Activated CD4-positive, CD25-positive, alpha-beta regulatory T cell treated with anti-CD3 and anti-CD28 coated beads, Interleukin-2, amount 50 U/mL, for 72 hours (primary cell): ENCODE measurements around the gene ZFYVE28.

Experiments used
- DNase-seq: peaks from one replicate; pipeline ENCODE4 v3.0.0; 2021

The ZFYVE28 gene

GRCh38 chr4:2365054-2365912 lies 53.2 kb downstream of the ZFYVE28 start:
- no peak for DNase-seq

GRCh38 chr4:2364654-2365053 lies 53.8 kb downstream of the ZFYVE28 start:
- peak; percentile 74 for DNase-seq

DNA sequence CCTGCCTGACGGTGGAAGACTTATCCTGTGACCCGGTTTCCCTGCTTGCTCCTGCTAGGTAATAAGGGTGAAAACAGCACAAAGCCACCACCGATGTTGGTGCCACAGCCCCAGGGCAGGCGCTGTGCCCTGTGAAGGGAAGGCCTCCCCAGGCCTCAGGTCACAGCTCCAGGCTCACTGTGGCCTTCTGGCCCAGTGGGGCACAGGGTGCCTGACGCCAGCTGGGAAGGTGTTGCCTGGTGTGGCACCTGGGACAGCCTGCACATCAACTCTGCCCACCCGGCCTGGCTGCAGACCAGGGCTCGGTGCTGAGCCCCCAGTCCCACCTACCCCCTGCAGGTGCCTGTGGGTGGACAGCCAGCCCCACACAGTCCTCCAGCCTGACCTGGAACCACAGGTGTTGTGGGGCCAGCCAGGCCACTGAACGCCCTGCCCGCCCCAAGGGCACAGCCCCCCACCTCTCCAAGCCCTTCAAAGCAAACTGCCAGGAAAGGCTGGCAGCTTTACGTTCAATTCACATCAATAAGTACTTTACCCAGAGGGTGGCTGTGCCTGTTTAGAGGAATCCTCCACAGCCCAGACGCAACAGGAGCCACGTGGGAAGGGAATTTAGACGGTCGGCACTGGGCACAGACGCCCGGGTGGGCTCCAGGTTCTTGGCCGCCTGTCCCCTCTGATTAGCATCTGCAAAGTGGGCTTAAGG lies 54.3 kb downstream of the ZFYVE28 start:
- DNase-seq: no peak

- no peak for DNase-seq
These were observed 55.3 kb downstream of the ZFYVE28 start for GRCh38 chr4:2363056-2363721.

GRCh38 chr4:2362266-2363055 lies 56.0 kb downstream of the ZFYVE28 start:
- no peak for DNase-seq

GRCh38 chr4:2361366-2362265 lies 56.8 kb downstream of the ZFYVE28 start:
- no peak for DNase-seq

DNA sequence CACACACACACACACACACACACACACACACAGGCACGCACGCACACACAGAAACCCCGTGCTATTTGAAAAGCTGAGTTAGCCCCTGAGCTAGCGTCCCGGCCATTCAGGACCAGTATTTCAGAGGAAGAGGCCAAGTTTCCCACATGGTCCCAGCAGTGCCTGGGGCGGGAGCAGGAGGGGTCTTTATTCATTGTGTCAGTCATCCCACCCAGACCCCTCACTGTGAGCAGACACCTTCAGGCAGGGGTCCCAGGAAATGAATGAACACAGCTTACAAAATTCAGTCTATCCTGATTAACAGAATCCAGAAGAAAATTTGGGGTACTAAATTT lies 58.1 kb downstream of the ZFYVE28 start:
- DNase-seq: no peak

DNA sequence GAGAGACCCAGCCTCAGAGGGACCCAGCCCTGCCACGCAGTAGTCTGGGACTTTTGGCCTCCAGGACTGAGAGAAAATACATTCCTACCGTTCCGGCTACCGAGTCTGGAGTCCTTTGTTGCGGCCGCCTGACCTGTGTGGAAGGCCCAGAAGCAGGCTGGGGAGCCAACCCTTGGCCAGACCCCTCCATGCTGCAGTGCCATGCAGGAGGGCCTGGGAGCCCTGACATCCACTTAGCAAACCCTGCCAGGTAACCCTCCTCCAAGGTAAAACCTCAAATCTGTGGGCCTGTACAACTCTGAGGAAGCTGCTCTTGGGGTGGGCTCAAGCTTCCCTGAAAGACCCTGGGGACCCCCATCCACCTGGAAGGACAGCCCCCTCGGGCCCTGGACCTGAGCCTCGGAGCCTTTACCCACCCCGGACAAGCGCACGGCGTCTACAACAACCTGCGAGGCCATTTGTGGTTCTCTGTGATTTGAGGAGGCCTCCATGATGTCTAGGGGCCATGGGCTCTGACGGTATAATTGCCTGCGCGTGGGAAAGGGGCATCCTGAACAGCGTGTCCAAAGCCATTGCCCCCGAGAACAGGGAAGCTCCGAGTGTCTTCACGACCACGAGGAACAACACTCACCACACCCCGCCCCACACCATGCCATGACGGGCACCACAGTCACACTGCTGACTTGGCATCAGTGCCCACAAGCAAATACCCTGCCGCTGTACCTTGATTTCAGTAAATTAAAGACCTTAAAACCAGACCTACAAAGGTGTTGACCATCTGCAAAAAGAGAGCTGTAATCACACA lies 58.7 kb downstream of the ZFYVE28 start:
- no peak for DNase-seq

- no peak for DNase-seq
These were observed 60.4 kb downstream of the ZFYVE28 start for GRCh38 chr4:2357821-2358745.

- no peak for DNase-seq
These were observed 62.0 kb downstream of the ZFYVE28 start for GRCh38 chr4:2356123-2357069.

DNA sequence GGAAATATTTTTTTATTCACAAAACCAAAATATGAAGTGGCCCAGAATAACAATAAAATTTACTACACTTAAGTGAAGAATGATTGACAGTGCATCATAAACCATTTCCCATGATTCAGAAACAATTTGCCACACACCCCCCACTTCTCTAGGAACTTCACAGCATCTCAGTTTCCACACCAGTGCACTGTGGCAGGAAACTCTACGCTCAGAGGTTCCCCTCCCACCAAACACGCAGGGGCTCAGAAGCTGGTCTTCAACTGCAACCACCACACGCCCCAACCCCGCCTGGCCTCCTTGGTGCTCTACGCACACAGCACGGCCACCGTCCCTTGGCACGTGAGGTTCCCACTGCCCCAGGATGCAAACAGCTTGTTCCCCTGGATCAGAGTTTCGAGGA lies 63.7 kb downstream of the ZFYVE28 start:
- no peak for DNase-seq

DNA sequence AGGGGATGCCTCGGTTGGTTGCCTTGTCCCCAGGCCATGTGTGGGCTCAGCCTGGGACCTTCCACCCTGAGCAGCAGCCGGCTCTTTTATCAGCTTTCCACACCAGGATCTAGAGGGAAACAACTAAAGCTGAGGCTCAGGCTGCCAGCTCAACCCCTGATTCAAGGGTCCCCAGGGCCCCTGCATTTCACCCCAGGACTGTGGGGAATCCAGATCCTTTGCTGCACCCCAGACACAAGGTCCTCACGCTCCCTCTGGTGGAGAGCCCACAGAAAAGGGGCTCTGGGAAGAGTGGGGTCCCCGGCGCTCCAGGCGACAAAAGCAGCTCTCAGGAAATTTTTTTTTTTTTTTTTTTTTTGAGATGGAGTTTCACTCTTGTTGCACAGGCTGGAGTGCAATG lies 64.3 kb downstream of the ZFYVE28 start:
- DNase-seq: no peak

GRCh38 chr4:2353222-2354107 lies 65.0 kb downstream of the ZFYVE28 start:
- no peak for DNase-seq

GRCh38 chr4:2352729-2353221 lies 65.7 kb downstream of the ZFYVE28 start:
- peak; percentile 13 for DNase-seq

- DNase-seq: no peak
These were observed 66.3 kb downstream of the ZFYVE28 start for GRCh38 chr4:2352171-2352570.

DNA sequence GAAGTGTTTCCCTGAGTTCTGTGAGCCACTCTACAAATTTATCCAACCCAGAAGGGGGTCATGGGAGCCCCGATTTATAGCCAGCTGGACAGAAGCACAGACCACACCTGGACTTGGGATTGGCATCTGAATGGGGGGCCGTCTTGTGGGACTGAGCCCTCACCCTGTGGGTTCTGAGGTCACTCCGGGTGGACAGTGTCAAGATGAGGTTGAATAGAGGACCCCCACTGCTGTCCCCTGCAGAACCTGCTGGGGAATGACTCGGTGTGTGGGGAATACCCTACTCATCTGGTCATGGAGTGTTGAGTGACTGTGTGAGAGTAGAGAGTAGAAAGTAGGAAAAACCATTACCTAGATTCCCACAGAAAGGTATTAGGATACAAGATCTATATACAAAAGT lies 67.5 kb downstream of the ZFYVE28 start:
- DNase-seq: no peak

GRCh38 chr4:2348786-2349185 lies 69.7 kb downstream of the ZFYVE28 start:
- no peak for DNase-seq

DNA sequence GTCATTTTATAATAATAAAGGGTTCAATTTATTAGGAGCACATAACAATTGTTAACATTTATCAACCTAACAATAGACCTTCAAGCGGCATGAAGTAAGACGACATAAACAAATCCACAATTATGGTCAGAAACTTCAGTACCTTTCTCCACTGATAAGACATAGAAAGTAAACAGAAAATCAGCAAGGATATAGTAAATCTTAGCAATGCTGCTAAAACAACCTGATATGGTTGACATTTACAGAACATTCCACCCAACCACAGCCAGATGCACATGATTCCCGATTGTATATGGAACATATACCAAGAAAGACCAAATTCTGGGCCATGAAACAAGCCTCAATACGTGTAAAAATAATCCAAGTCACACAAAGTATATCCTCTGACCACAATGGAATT lies 71.3 kb downstream of the ZFYVE28 start:
- DNase-seq: no peak
